GM19025 (cell line): ENCODE data around the gene GPSM1.

Experiments
- ATAC-seq: cut with Tn5 transposase; IDR thresholded peaks from one replicate; pipeline ENCODE4 v1.9.1; 2021; ENCODE audit warnings: mild to moderate bottlenecking, low read depth, moderate library complexity; ENCODE audit not compliant: unreplicated experiment

The GPSM1 gene

DNA sequence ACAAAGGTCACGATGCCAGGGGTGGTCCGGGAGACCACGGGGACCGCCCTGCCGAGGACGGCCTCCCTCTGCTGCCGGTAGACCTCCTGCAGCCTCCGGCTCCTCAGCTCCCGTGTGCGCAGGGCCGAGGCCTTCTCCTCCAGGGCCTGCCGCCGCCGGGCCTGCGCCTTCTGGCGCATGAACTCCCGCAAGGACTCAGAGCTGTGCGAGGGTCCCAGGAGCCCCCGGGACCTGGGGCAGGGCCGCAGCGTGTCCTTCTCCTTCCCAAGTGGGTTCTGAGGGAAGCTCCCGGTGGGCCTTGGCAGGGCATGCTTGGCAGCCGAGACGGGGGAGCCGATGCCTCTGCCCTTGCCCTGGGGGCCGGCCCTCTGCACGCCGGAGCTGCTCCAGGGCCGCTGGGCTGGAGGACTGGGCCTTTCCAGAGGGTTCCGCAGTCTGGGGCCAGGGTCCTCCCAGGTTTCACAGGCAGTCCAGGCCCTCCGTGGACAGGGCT, 36.8 kb upstream of the GPSM1 start:
- no peak for ATAC-seq

DNA sequence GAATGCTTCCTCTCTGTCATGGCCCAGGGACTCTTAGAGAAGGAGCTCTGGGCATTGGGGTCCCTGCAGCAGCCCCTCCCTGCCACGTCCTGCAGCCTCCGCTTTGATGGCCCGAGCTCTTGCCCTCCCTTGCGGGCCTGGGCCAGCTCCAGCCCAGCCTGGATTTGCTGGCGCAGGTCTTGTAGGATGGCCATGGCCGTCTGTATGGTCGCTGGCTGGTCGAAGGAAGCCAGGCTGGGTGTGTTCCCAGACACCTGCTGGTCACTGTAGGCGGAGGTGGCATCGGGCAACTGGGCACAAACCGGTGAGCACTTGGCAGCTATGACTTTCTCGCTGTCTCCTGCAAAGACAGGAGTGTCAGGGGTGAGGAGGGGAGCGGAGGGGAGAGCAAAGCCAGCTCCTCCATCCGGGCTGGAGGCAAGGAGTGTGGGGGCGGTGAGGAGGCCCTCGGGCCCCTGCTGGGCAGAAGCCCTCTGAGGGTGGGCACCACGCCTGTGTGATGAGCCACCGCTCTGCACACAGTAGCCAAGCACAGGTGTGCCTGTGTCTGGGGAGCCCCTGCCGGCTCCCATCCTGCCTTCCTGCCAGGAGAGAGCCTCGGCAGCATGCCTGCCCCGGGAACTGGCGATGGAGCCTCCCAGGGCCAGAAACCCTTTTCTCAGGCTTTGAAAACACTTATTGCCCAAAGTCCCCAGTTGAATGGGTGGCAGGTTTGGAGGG, 35.9 kb upstream of the GPSM1 start:
- ATAC-seq, result no peak

DNA sequence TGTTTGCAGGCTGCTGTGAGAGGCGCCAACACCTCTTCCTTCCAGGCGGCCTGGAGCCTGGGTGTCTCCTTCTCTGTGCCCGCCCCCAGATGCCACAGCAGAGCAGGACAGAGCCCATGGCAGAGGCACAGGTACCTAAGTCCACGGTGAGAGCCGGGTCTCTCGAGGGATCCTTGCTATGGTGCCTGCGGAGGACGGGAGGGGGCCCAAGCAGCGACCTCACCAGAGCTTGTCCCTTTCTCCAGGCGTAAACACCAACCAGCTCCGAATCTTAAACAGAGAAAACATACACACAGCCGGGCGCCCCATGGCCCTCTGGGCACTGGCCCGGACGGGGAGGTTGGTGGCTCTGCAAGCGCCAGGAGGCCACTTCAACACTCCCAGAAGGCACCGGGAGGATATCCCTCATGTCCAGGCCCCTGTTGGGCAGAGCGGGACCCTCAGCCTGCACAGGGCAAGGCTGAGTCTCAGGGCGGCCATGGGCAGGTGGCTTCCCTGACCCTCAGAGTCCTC, 35.3 kb upstream of the GPSM1 start:
- ATAC-seq, result no peak

DNA sequence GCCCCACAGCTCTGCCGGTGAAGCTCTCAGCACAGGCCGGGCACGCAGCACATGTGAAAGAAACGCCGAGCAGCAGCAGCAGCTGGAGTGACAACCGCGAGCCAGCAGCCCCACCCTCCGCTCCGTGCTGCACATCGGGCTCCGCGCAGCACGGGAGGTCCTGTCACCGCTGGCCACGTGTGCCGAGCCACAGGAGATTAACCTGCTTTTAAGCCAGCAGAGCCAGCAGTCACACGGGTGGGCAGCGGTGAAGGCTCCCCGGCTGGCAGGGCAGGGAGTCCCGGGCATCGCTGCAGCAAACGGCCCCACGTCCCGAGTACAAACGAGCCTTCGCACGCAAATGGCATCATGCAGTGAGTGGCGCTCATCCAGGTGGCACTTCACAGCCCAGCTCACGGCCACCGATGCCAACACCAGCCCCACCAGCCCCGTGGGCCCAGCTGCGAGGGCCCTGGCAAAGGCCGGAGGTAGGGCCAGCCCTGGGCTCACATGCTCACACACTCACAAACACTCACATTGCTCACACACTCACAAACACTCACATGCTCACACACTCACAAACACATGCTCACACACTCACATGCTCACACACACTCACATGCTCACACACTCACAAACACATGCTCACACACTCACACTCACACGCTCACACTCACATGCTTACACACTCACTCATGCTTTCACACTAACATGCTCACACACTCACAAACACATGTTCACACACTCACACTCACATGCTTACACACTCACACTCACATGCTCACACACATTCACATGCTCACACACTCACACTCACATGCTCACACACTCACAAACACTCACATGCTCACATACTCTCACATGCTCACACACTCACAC, 34.5 kb upstream of the GPSM1 start:
- no peak for ATAC-seq

DNA sequence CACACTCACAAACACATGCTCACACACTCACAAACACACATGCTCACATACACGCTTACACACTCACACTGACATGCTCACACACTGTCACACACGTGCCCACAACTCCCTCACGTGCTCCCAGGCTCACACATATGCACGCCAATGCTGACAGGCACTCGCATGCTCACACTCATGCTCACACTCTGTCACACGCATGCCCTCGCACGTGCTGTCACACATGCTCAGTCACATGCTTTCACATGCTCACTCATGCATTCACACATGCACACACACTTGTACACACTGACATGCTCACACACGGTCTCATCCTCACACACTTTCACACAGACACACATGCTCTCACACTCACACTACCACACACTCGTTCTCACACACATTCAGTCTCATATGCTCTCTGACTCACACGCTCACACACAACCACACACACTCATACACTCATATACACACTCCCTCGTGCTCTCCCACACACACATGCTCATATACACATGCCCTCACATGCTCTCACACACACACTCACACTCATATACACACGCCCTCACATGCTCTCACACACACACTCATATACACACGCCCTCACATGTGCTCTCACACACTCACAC, 33.8 kb upstream of the GPSM1 start:
- ATAC-seq, result no peak

DNA sequence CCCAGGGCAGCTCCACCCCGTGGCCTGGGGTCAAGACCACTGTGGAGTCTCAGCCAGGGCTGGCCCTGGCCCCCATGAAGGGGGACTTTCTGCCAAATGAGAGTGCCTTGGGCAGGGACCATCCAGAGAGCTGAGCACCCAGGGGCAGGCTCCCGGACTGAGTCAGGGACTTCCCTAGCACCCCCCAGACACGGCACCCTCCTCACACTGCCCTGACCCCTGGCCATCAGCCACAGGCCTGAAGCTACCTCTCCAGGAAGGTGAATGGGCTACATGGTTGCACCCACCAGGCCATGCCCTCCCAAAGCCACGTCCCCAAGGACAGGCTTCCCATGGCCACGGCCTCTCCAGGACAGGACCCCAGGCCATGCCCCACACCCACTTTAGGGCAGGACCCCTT, 32.9 kb upstream of the GPSM1 start:
- no peak for ATAC-seq

DNA sequence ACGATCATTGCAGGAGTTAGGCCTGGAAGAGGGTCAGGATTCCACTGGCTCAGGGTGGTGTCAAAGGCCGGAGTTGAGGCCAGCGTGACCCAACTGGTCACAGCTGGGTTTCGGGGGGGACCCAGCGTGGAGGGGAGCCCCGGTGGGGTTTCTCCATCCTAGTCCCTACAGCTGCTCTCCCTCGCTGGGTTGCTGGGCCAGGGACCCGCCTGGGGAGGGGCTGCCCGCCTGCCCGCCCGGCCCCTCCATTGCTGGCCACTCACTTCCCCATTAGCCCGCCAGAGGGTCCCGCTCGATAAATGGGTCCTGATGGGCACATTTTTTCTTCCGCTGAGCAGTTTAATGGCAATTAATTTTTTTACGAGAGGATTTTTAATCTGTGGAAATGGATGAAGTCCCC, 32.3 kb upstream of the GPSM1 start:
- no peak for ATAC-seq

DNA sequence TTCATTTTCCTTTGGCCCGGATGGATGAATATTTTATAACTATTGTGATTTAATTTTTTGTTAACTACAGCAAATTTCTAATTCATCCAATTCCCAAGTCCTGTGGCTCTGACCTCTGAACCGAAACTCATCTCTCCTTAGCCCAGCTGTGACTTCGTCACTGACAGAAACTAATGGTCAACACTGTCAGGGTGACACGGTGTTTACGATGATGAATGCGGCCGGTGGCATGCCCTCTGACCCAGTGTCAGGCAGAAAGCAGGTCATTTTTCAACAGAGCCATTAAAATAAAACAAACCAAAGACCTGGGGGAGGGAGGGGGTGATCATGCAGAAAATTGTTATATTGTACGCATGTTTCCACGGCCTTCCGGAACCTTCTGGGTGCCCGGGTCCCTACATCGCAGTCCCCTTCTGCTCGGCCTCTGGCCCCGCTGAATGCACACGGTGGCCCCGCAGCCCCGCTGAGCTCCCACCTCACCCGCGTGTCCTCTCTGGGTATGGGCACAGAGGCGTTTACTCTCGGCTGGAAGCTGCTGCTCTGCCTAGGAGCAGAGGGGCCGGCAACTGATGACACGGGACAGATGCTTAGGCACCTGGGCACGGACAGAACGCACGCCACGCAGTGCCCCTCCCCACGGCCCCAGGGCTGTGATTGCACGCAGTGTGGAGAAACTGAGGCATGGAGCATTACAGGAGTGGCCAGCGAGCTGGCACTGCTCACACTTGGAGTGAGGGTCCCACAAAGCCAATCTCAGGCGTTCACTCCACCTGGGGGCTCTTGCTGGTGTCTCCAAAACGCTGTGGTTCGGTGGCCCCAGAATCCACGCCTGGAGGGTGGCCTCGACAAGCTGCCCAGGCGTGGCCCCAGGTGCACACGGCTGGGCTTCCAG, 31.6 kb upstream of the GPSM1 start:
- no peak for ATAC-seq

DNA sequence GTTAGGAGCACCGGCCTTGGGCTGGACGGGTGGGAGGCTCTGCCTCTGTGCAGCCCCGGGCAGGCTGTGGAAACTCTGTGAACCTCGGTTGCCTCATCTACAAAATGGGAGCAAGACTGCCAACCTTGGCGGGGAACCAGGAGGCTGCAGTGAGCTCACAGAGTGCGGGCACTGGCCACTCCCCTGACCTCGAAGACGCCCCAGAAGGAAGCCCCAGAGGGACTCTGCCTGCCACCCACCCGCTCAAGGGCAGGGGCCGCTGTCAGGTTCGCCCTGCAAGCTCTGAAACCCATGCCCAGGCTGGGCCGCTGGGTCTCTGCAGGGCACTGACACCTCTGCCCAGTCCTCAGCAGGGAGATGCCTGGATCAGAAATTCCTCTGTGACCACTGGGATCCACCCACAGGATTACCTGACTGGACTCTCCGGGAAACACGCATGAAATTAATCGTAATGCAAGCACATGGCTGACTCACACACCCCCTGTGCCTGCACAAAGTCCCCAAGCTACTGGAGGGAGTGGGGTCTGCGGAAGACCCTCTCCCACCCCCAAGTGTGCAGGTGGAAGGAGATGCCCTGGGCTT, 30.8 kb upstream of the GPSM1 start:
- no peak for ATAC-seq

DNA sequence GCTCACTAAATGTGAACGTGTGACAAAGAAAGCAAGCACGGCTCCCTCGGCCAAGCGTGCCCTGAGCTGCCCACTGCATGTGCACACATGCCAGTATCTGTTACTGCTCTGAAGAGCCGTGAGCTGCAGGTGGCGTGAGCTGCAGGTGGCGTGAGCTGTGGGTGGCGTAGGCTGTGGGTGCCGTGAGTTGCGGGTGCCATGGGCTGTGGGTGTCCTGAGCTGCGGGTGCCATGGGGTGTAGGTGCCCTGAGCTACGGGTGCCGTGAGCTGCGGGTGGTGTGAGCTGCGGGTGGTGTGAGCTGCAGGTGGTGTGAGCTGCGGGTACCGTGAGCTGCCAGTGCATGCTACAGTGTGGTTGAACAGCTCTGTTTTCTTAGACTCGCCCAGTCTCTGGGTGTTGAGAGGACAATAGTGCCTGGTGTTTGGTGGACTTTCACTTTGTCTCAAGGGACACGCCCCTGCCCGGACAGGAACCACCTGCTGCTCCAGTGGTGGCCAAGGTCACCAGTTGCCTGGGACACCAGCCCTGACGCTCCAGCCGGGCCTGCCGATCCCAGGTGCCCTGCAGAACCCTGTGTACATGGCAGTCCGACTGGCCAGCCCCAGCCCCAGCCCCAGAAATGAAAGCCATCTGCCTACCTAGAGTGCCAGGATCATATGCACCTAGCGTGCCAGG, 30.2 kb upstream of the GPSM1 start:
- ATAC-seq, result no peak

DNA sequence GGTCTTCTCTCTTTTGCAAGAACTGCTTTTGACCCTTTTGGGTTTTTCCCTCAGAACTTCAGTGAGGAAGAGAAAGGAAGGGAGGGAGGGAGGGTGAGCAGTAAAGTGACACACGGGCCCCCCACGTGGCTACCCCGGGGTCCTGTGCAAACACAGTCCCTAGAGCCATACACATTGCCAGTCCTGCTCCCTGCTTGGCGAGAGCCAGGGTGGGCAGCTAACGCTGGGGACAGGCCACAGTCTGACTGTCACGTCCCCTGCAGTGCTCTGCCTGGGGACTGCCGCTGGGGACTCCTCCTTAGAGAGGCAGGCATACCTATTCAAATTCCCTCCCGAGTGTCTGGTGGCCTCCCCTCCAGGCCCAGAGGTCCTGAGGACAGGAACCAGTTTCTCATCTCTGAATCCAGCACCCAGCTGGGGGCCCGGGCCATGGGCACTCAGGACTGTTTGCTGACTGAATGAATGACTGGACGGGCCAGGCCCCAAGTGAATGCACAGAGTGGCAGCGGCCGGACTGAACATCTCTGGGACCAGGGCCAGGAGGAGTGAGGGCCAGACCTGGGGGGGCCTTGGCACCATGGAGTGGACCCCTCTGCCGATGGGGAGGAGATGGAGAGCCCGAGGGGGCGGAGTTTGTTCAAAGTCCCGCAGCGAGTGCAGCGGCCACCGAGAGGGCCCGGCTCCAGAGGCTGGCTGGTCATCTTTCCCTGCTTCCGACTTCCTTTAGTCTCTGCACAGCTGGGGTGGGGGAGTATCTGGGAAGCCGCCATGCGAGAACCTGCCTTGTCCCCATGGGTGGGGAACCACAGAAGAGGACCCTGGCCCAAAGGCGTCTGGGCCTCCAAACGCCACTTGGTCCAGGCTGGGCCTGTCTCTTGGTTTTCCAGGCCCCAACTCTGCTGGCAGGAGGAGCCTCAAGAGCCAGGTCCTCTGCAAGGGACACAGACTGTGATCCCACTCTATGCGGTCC, 29.3 kb upstream of the GPSM1 start:
- ATAC-seq, result no peak

DNA sequence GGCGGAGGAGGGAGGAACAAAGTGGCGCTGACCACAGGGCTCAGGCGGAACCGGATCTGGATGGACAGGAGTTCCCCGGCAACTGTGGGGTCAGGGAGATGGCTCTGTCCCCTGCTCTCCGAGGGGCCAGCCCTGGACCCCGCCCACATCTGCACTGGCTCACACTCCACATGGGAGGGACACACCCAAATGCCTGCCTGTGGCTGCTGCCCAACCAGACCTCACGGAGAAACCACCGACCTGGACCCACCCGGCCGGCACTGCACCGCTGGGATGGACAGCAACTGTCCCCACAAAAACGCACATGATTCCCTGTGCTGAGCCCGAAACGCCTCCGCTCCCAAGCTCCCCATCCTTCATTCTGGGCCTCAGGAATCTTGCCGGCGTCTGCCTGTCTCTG, 28.2 kb upstream of the GPSM1 start:
- no peak for ATAC-seq

DNA sequence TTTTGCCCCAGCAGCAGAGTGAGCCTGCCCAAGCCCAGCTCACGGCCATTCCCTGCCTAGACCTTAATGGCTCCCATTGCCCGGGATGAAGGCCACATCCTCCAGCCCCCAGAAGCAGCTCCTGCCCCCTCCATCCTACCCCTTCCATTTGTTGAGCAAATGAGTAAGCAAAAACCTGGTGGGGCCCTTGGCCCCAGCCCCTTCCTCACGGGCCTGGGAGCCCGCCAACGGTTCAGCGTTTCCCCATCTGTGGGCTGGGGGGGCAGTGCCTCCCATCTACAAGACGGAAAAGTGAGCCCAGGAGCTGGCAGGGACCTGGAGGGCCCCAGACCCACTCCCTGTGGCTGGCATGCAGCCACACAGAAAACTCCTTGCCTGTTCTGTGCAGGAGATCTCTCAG, 27.8 kb upstream of the GPSM1 start:
- ATAC-seq, result no peak

DNA sequence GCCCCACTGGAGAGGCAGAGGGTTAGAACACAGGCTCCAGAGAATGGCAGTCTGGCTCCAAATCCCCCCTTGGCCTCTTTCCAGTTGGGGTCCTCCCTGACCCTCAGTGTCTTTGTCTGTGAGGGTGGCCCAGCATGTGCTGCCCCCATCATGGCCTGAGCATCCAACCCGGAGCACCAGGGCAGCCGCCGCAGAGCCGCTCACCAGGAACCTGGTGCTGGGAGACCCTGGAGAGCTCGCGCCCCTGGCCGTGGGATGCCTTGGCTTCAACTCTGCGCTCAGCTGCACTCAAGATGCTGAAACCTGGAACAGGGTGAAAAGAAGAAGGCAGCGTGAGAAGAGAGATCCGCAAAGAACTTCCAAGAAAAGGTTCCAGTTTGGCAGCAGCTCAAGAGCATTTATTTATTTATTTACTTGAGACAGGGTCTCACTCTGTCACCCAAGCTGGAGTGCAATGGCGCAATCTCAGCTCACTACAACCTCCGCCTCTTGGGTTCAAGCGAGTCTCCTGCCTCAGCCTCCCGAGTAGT, 27.3 kb upstream of the GPSM1 start:
- ATAC-seq, result no peak

DNA sequence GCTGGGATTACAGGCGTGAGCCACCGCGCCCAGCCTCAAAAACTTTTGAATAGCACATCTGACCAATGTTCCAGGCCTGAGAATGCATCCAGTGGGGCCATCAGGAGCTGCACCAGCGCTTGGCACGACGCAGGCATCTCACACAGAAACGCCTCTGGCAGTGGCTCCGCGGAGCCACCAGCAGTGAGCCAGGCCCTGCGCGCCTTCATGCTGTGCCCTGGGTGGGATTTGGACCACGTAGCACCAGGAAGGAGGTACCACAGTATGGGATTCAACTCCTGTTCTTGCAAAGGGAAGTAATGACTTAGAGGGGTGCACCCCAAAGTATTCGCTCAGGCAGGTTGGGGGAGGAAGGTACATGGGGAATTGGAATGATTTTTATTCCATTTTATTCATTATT, 26.5 kb upstream of the GPSM1 start:
- ATAC-seq, result no peak

DNA sequence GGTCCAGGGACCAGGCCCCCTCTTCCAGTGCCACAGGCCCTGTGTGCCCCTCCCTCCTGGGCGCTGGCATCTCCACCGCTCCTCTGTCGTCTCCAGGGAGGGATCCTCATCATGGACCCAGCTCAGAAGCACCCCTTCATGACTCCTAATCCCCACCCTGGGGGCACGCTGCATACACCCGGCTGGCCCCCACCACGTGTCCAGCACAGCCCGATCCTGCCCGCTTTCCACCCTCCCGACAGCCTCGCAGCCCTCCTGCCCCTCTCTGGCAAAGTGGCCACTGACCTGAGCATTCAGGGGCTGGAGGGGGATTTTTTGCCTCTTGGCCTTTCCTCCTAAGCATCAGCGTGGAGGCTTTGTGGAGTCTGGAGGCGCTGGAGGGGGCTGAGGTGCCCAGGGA, 24.8 kb upstream of the GPSM1 start:
- no peak for ATAC-seq

DNA sequence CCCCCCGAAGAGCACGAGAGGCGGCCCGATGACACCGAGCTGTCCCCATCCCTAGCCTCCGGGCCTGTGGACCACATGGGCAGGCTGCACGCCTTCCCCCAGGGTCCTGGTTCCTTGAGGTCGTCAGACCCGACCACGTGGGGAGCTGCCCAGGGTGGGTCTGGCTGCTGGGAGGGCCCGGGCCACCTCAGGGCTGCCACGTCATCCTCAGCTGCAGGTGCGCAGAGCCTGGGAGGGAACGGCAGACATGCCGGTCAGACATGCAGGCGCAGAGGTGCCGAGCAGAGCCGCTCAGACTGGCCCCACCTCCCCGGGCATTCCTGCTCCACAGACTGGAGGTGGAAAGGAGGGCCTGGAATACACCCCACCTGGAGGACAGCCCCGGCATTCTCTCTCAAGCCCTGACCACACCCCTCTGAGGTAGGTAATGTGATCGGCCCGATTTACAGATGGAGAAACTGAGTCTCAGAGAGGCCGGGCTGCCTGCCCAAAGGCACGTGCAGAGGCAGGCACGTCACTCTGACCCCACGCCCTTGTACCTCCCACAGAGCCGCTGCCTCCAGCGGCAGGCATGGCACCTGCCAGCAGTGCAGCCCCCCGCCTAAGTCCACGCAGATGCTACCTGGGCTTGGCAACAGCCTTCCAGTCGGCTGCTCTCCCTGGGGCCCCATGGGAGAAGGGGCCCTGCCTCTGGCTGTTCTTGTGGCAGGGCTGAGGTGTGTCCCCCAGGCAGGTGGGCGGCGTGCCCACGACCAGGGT, 24.1 kb upstream of the GPSM1 start:
- ATAC-seq, result no peak
